Measurements from ENCODE around the gene GRIN2C. TPM values are rescaled to one million over a fixed set of nuclear protein-coding genes. Genes with fewer than 3 reads are reported as not detected.

GRIN2C gene
- total and polyA plus RNA-seq, 7 donors = 0.22 to 0.49 TPM; not detected in 5

- 89 to 91% methylated on average over 9 of the region's 9 CpGs for WGBS, 2 donors
- Histone ChIP-seq H3K27me3 (no peaks in the 10 kb centered on the region), H3K36me3 (peaks cover 0 to 23% (median 0%) of the 10 kb centered on the region in 4 donors), H3K9me3 (no peaks in the 10 kb centered on the region), H3K4me3 (no peak overlapping the region), H3K4me1 (peaks cover 0 to 32% (median 29%) of the 10 kb centered on the region in 4 donors), H3K27ac (no peak overlapping the region)
- intact Hi-C loops (cut with DNase I) = no loop called here
- TF ChIP-seq CTCF (IDR thresholded peaks at IDR 0.05) = no peak
- no peak for TF ChIP-seq POLR2A (IDR thresholded peaks at IDR 0.05)
- TF ChIP-seq POLR2AphosphoS5 (IDR thresholded peaks at IDR 0.05) = no peak
- no peak for TF ChIP-seq EP300 (IDR thresholded peaks at IDR 0.05)
- DNase-seq = no peak
Observed at GRCh38 chr17:74838274-74838673, 21.4 kb downstream of the GRIN2C start.

- WGBS, 2 donors = 95 to 96% methylated on average over 19 of the region's 19 CpGs
- Histone ChIP-seq H3K36me3 (peaks cover 0 to 23% (median 0%) of the 10 kb centered on the region in 4 donors), H3K4me3 (no peak overlapping the region), H3K27ac (no peak overlapping the region), H3K9me3 (no peaks in the 10 kb centered on the region), H3K27me3 (no peaks in the 10 kb centered on the region), H3K4me1 (peaks cover 0 to 19% (median 17%) of the 10 kb centered on the region in 4 donors)
- intact Hi-C loops (cut with DNase I) = no loop called here
- no peak for DNase-seq
- no peak for TF ChIP-seq CTCF (IDR thresholded peaks at IDR 0.05)
- no peak for TF ChIP-seq POLR2A (IDR thresholded peaks at IDR 0.05)
- TF ChIP-seq EP300 (IDR thresholded peaks at IDR 0.05) = no peak
- no peak for TF ChIP-seq POLR2AphosphoS5 (IDR thresholded peaks at IDR 0.05)
Observed at GRCh38 chr17:74836691-74837467, 22.8 kb downstream of the GRIN2C start.

GRCh38 chr17:74836191-74836590 lies 23.5 kb downstream of the GRIN2C start:
- TF ChIP-seq POLR2A (IDR thresholded peaks at IDR 0.05) (no peak), CTCF (IDR thresholded peaks at IDR 0.05) (no peak), EP300 (IDR thresholded peaks at IDR 0.05) (no peak), POLR2AphosphoS5 (IDR thresholded peaks at IDR 0.05) (no peak)
- Histone ChIP-seq H3K36me3 (peaks cover 0 to 23% (median 0%) of the 10 kb centered on the region in 4 donors), H3K4me3 (no peak overlapping the region), H3K4me1 (peaks cover 0 to 13% (median 10%) of the 10 kb centered on the region in 4 donors), H3K27me3 (no peaks in the 10 kb centered on the region), H3K9me3 (no peaks in the 10 kb centered on the region), H3K27ac (no peak overlapping the region)
- WGBS, 2 donors = 95 to 96% methylated on average over 26 of the region's 26 CpGs
- no peak for DNase-seq
- intact Hi-C loops (cut with DNase I) = no loop called here

- Histone ChIP-seq H3K4me1 (no peaks in the 10 kb centered on the region), H3K27me3 (no peaks in the 10 kb centered on the region), H3K9me3 (no peaks in the 10 kb centered on the region), H3K36me3 (peaks cover 0 to 32% (median 0%) of the 10 kb centered on the region in 4 donors), H3K27ac (no peak overlapping the region), H3K4me3 (no peak overlapping the region)
- WGBS, 2 donors = 66 to 86% methylated on average over 16 of the region's 16 CpGs
- intact Hi-C loops (cut with DNase I) = no loop called here
- no peak for TF ChIP-seq POLR2A (IDR thresholded peaks at IDR 0.05)
- TF ChIP-seq CTCF (IDR thresholded peaks at IDR 0.05) = no peak
- no peak for TF ChIP-seq EP300 (IDR thresholded peaks at IDR 0.05)
- TF ChIP-seq POLR2AphosphoS5 (IDR thresholded peaks at IDR 0.05) = no peak
- no peak for DNase-seq
Observed at GRCh38 chr17:74833501-74834377, 25.9 kb downstream of the GRIN2C start.

All from sigmoid colon (tissue), 7 donors.